ENCODE measurements around the gene SIKE1. TPM values are rescaled to one million over a fixed set of nuclear protein-coding genes. Genes with fewer than 3 reads are reported as not detected.
A peak's percentile ranks its signal among the peaks of the same experiment; 100 is the strongest.
"Not testable (repeated sequence)": the region's sequence is repeated elsewhere in the genome, so short reads cannot be mapped to it uniquely, and the experiment has no call there.

The SIKE1 gene
- total RNA-seq, 2 donors from 2014 or later = 26.0 to 43.2 TPM

DNA sequence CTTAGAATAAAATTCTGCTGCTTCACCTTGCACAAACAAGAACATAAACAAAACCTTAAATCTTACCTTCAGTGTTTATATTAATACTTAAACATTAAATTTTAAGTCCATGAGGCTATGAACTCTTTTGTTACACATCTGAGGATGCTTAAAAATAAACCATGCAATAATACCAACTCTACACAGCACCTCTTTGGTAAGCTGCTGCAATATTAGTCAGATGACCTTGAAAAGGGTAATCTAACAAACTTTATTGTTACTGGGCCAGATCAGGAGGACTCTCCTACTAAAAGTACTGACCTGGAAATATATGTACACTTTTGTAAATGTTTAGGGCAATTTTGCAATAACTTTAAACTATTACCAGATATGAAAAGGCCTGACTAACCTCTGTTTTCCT is 763 bp downstream of the SIKE1 start:
- Histone ChIP-seq H3K27ac (peak overlapping the region; percentile 86 to 93), H3K4me3 (peak overlapping the region; percentile 100), H3K36me3 (peaks cover 4% of the 10 kb centered on the region), H3K4me1 (ENCODE audit: control insufficient read depth in 1 of 2, low read depth in 2 of 2) (peaks cover 0 to 15% of the 10 kb centered on the region in 2 donors), H3K27me3 (replicated peaks; ENCODE audit: insufficient read depth) (no peaks in the 10 kb centered on the region), H3K9me3 (no peaks in the 10 kb centered on the region)
- DNase-seq (ENCODE audit: low spot score) (no peak), ATAC-seq (ENCODE audit: insufficient number of reproducible peaks, low FRiP score, low read depth) (no peak)
- TF ChIP-seq, protein P1, sequence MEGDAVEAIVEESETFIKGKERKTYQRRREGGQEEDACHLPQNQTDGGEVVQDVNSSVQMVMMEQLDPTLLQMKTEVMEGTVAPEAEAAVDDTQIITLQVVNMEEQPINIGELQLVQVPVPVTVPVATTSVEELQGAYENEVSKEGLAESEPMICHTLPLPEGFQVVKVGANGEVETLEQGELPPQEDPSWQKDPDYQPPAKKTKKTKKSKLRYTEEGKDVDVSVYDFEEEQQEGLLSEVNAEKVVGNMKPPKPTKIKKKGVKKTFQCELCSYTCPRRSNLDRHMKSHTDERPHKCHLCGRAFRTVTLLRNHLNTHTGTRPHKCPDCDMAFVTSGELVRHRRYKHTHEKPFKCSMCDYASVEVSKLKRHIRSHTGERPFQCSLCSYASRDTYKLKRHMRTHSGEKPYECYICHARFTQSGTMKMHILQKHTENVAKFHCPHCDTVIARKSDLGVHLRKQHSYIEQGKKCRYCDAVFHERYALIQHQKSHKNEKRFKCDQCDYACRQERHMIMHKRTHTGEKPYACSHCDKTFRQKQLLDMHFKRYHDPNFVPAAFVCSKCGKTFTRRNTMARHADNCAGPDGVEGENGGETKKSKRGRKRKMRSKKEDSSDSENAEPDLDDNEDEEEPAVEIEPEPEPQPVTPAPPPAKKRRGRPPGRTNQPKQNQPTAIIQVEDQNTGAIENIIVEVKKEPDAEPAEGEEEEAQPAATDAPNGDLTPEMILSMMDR (IDR thresholded peaks at IDR 0.05) = no peak

GRCh38 chr1:114776726-114777125 is 3.8 kb downstream of the SIKE1 start:
- H3K4me1 ChIP-seq (ENCODE audit: control insufficient read depth in 1 of 2, low read depth in 2 of 2) = peaks cover 0 to 15% of the 10 kb centered on the region in 2 donors
- not testable (repeated sequence) for ATAC-seq (ENCODE audit: insufficient number of reproducible peaks, low FRiP score, low read depth); H3K27ac ChIP-seq; H3K27me3 ChIP-seq (replicated peaks; ENCODE audit: insufficient read depth); H3K4me3 ChIP-seq; H3K9me3 ChIP-seq; DNase-seq (ENCODE audit: low spot score); H3K36me3 ChIP-seq

- H3K4me3 ChIP-seq = no peak overlapping the region
- no peaks in the 10 kb centered on the region for H3K9me3 ChIP-seq
- H3K36me3 ChIP-seq = peaks cover 6% of the 10 kb centered on the region
- no peaks in the 10 kb centered on the region for H3K27me3 ChIP-seq (replicated peaks; ENCODE audit: insufficient read depth)
- no peaks in the 10 kb centered on the region for H3K4me1 ChIP-seq (ENCODE audit: control insufficient read depth in 1 of 2, low read depth in 2 of 2)
- ATAC-seq (ENCODE audit: insufficient number of reproducible peaks, low FRiP score, low read depth) = no peak
- TF ChIP-seq, protein P1 (IDR thresholded peaks at IDR 0.05) = no peak
- H3K27ac ChIP-seq = no peak overlapping the region
- DNase-seq (ENCODE audit: low spot score) = no peak
Measured at GRCh38 chr1:114771992-114772391, 8.5 kb downstream of the SIKE1 start.

- Histone ChIP-seq H3K4me1 (ENCODE audit: control insufficient read depth in 1 of 2, low read depth in 2 of 2) (no peaks in the 10 kb centered on the region), H3K9me3 (no peaks in the 10 kb centered on the region), H3K4me3 (no peak overlapping the region), H3K27me3 (replicated peaks; ENCODE audit: insufficient read depth) (no peaks in the 10 kb centered on the region), H3K27ac (no peak overlapping the region), H3K36me3 (peaks cover 4% of the 10 kb centered on the region)
- DNase-seq (ENCODE audit: low spot score) (no peak), ATAC-seq (ENCODE audit: insufficient number of reproducible peaks, low FRiP score, low read depth) (no peak)
- TF ChIP-seq, protein P1 (IDR thresholded peaks at IDR 0.05) = no peak
Measured at GRCh38 chr1:114770989-114771388, 9.5 kb downstream of the SIKE1 start.

DNA sequence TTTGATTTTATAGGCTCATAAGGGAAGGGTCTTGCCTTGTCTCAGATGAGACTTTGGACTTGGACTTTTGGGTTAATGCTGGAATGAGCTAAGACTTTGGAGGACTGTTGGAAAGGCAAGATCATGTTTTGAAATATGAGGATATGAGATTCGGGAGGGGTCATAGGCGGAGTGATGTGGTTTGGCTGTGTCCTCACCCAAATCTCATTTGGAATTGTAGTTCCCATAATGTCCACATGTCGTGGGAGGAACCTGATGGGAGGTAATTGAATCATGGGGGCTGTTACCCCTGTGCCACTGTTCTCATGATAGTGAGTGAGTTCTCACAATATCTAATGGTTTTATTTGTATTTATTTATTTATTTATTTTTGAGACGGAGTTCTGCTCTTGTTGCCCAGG is 15.8 kb downstream of the SIKE1 start:
- no peaks in the 10 kb centered on the region for H3K36me3 ChIP-seq
- no peak overlapping the region for H3K27ac ChIP-seq
- no peaks in the 10 kb centered on the region for H3K4me1 ChIP-seq (ENCODE audit: control insufficient read depth in 1 of 2, low read depth in 2 of 2)
- H3K4me3 ChIP-seq = no peak overlapping the region
- ATAC-seq (ENCODE audit: insufficient number of reproducible peaks, low FRiP score, low read depth) (no peak), DNase-seq (ENCODE audit: low spot score) (no peak)
- no peaks in the 10 kb centered on the region for H3K9me3 ChIP-seq
- no peaks in the 10 kb centered on the region for H3K27me3 ChIP-seq (replicated peaks; ENCODE audit: insufficient read depth)
- TF ChIP-seq, protein P1 (IDR thresholded peaks at IDR 0.05) = peak; percentile 14

DNA sequence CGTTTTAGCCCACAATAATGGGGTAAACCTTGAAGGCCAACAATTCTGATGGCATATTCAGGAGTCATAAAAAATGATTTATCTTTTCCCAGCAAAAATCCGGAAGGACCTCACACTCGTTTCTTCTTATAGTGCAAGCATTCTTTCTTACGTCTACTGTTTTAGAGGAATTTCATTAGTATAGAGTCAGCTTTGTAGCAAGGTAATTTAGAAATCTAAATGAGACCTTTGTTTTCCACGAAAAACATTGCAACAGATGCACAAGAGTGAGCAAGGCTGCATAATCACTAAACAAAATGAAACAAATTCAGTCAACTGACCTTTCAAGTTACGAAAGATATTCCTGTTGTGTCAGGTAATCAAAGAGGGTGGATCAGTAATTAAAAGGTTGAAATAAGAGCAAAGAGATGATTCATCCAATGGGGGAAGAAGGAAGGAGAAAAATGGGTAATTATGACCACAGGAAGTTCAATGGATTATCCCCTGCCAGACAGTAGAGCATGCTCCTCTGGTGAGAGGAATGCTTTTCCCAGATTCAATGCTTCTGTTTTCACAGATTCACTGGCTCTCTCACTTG is 22.1 kb downstream of the SIKE1 start:
- H3K9me3 ChIP-seq = no peaks in the 10 kb centered on the region
- H3K36me3 ChIP-seq = no peaks in the 10 kb centered on the region
- H3K4me3 ChIP-seq = peak overlapping the region; percentile 76
- peak overlapping the region; percentile 92 to 100 for H3K27ac ChIP-seq
- peaks cover 28 to 42% of the 10 kb centered on the region in 2 donors for H3K4me1 ChIP-seq (ENCODE audit: control insufficient read depth in 1 of 2, low read depth in 2 of 2)
- no peak for ATAC-seq (ENCODE audit: insufficient number of reproducible peaks, low FRiP score, low read depth)
- DNase-seq (ENCODE audit: low spot score) = no peak
- TF ChIP-seq, protein P1 (IDR thresholded peaks at IDR 0.05) = no peak
- no peaks in the 10 kb centered on the region for H3K27me3 ChIP-seq (replicated peaks; ENCODE audit: insufficient read depth)

Data from thoracic aorta (tissue), 2 donors.